Spleen (tissue), 13 donors: ENCODE data around the gene CCDC83. TPM values are rescaled to one million over a fixed set of nuclear protein-coding genes. Genes with fewer than 3 reads are reported as not detected.
A peak's percentile ranks its signal among the peaks of the same experiment; 100 is the strongest.

ENCODE experiments used
- DNase-seq: peaks from one replicate; pipeline ENCODE4 v3.0.0-alpha.2; 2020
- H3K27ac ChIP-seq, 8 donors: fragments of 200-600 bp; sonication (generic) in 7 of 8; 1 replicate in 4 of 8; 2 replicates in 4 of 8; pipeline versions ENCODE4 v1.5.0 to v1.8.0; 2016 to 2021; ENCODE audit warnings: inconsistent platforms in 4 of 8, mild to moderate bottlenecking in 4 of 8, moderate library complexity in 1 of 8
- H3K27me3 ChIP-seq, 7 donors: fragments of 200-600 bp; sonication (generic) in 6 of 7; replicated peaks in 1 of 7; 1 replicate in 4 of 7; 2 replicates in 3 of 7; pipeline versions ENCODE4 v1.5.0 to v1.8.0; 2016 to 2021; ENCODE audit warnings: inconsistent platforms in 3 of 7, mild to moderate bottlenecking in 1 of 7
- H3K36me3 ChIP-seq, 6 donors: fragments of 200-600 bp; sonication (generic) in 5 of 6; 1 replicate in 4 of 6; 2 replicates in 2 of 6; pipeline versions ENCODE4 v1.5.0 to v1.8.0; 2016 to 2021; ENCODE audit warnings: inconsistent platforms in 2 of 6
- H3K4me1 ChIP-seq, 6 donors: fragments of 200-600 bp; sonication (generic) in 5 of 6; 1 replicate in 3 of 6; 2 replicates in 3 of 6; pipeline versions ENCODE4 v1.5.0 to v1.8.0; 2016 to 2021; ENCODE audit warnings: inconsistent platforms in 3 of 6
- H3K4me3 ChIP-seq, 8 donors: fragments of 200-600 bp; sonication (generic) in 7 of 8; 1 replicate in 4 of 8; 2 replicates in 4 of 8; pipeline versions ENCODE4 v1.5.0 to v1.8.0; 2016 to 2021; ENCODE audit warnings: inconsistent platforms in 4 of 8, mild to moderate bottlenecking in 4 of 8, moderate library complexity in 2 of 8
- H3K9me3 ChIP-seq, 8 donors: fragments of 200-600 bp; sonication (generic) in 7 of 8; 1 replicate in 4 of 8; 2 replicates in 4 of 8; pipeline versions ENCODE4 v1.5.0 to v1.8.0; 2016 to 2021; ENCODE audit warnings: inconsistent platforms in 4 of 8
- CTCF ChIP-seq, 11 experiments: fragments of 200-600 bp in 7 of 11; fragments of 450-650 bp in 4 of 11; sonication (generic) in 4 of 11; IDR thresholded peaks in 8 of 11; conservative IDR thresholded peaks in 3 of 11; 1 replicate in 7 of 11; 2 replicates in 4 of 11; pipeline versions ENCODE4 v1.4.0 to v1.8.0; 2016 to 2021; ENCODE audit warnings: antibody characterized with exemption in 11 of 11, inconsistent platforms in 4 of 11, mild to moderate bottlenecking in 1 of 11
- POLR2A ChIP-seq, 3 donors: fragments of 450-650 bp; IDR thresholded peaks; one replicate each; pipeline ENCODE4 v1.5.1; 2017; ENCODE audit warnings: antibody characterized with exemption in 3 of 3, mild to moderate bottlenecking in 1 of 3
- POLR2AphosphoS5 ChIP-seq, 3 donors: sonication (generic); formaldehyde crosslinking; IDR thresholded peaks; one replicate each; pipeline ENCODE4 v1.5.1; 2017; ENCODE audit warnings: antibody characterized with exemption in 3 of 3
- WGBS, 5 donors: extraction: QIAGEN DNeasy Blood & Tissue Kit in 3 of 5; methylation state at CpG; one replicate each; pipeline versions ENCODE4 v1.1.5 to v1.1.7; 2013 to 2018; 5-methylcytosine and 5-hydroxymethylcytosine counted together
- intact Hi-C: fragments of 100-400 bp; cut with DNase I; formaldehyde crosslinking; loops from one replicate; pipeline ENCODE4 v1.15.0; 2023; ENCODE audit warnings: low total_unique reads
- long read RNA-seq, 2 donors: transcript quantifications; one replicate each; lab custom pipeline, GENCODE V29; 2026
- polyA plus RNA-seq, 3 donors: library from polyadenylated mRNA; stranded (reverse); fragments of 200-250 nt; gene quantifications; one replicate each; pipeline ENCODE4 v1.2.1, GENCODE V29; 2013
- total RNA-seq, 7 donors: library from RNA; depleted of rRNA in 3 of 7; stranded (reverse); fragments of >200 nt in 3 of 7; fragmentation: NEBNext Ultra II Directional in 4 of 7; extraction: Animal tissue kit (Norgen Biotek cat#: 25700) in 4 of 7; gene quantifications; one replicate each; pipeline versions ENCODE4 v1.1.0 to v1.2.1, GENCODE V29; 2016 to 2021
- donor health status: healthy with polysubstance abuse.
- donor health status: DM: no; HTN: no; CAD: no; lungs with moderate emphysema.
- donor health status: DM: no; HTN: no; CAD: no.
- donor health status: Bipolar disorder and iron deficiency.
- donor health status: healthy.
- donor health status: DM: no; HTN: no; CAD: no.
- donor health status: DM: yes; HTN: yes; CAD: no.

Gene CCDC83
- total RNA-seq (not detected), polyA plus RNA-seq (not detected)
- long read RNA-seq, donor 1 = 0 reads
- long read RNA-seq, donor 2 = 0 reads

GRCh38 chr11:85855341-85855656 lies at the start of gene CCDC83:
CCDC83 (plus strand) TSS chr11:85855383; CDS start chr11:85865124, 9,741 bp downstream.
- WGBS, 5 donors = 39 to 51% (median 41%) methylated on average over 13 of the region's 13 CpGs
- H3K4me1 ChIP-seq = peaks cover 6 to 20% (median 14%) of the 10 kb centered on the region in 6 donors
- H3K9me3 ChIP-seq = peaks cover 0 to 4% (median 0%) of the 10 kb centered on the region in 8 donors
- H3K27me3 ChIP-seq = no peaks in the 10 kb centered on the region
- intact Hi-C loops = no loop called here
- no peaks in the 10 kb centered on the region for H3K36me3 ChIP-seq
- TF ChIP-seq POLR2A (IDR thresholded peaks at IDR 0.05) = no peak
- TF ChIP-seq CTCF (IDR thresholded peaks at IDR 0.05 in 8 of 11, conservative IDR thresholded peaks at IDR 0.05 in 3 of 11) = no peak
- no peak for TF ChIP-seq POLR2AphosphoS5 (IDR thresholded peaks at IDR 0.05)
- H3K27ac ChIP-seq = peak within 1 kb of the TSS; percentile 74 to 91 (median 86)
- DNase-seq = no peak
- peak within 1 kb of the TSS; percentile 30 to 77 (median 46) for H3K4me3 ChIP-seq

GRCh38 chr11:85805387-85805786 lies 49.8 kb upstream of the CCDC83 start:
- no peak for TF ChIP-seq POLR2A (IDR thresholded peaks at IDR 0.05)
- TF ChIP-seq CTCF (IDR thresholded peaks at IDR 0.05 in 8 of 11, conservative IDR thresholded peaks at IDR 0.05 in 3 of 11) = no peak
- TF ChIP-seq POLR2AphosphoS5 (IDR thresholded peaks at IDR 0.05) = no peak
- WGBS, 5 donors = 69 to 91% (median 84%) methylated on average over 1 of the region's 1 CpG
- intact Hi-C loops = no loop called here
- Histone ChIP-seq H3K27ac (no peak overlapping the region), H3K4me1 (peaks cover 7 to 16% (median 10%) of the 10 kb centered on the region in 6 donors), H3K36me3 (no peaks in the 10 kb centered on the region), H3K27me3 (peaks cover 0 to 7% (median 4%) of the 10 kb centered on the region in 7 donors), H3K4me3 (no peak overlapping the region), H3K9me3 (no peaks in the 10 kb centered on the region)
- DNase-seq = no peak

- no peak for DNase-seq
- Histone ChIP-seq H3K36me3 (no peaks in the 10 kb centered on the region), H3K4me3 (no peak overlapping the region), H3K9me3 (no peaks in the 10 kb centered on the region), H3K27me3 (peaks cover 0 to 13% (median 9%) of the 10 kb centered on the region in 7 donors), H3K27ac (no peak overlapping the region), H3K4me1 (peaks cover 7 to 22% (median 15%) of the 10 kb centered on the region in 6 donors)
- intact Hi-C loops = no loop called here
- TF ChIP-seq POLR2AphosphoS5 (IDR thresholded peaks at IDR 0.05) (no peak), POLR2A (IDR thresholded peaks at IDR 0.05) (no peak), CTCF (IDR thresholded peaks at IDR 0.05 in 8 of 11, conservative IDR thresholded peaks at IDR 0.05 in 3 of 11) (no peak)
Observed at GRCh38 chr11:85806016-85806415, 49.2 kb upstream of the CCDC83 start.

GRCh38 chr11:85806876-85807275 lies 48.3 kb upstream of the CCDC83 start:
- Histone ChIP-seq H3K4me1 (peaks cover 7 to 30% (median 22%) of the 10 kb centered on the region in 6 donors), H3K4me3 (no peak overlapping the region), H3K9me3 (no peaks in the 10 kb centered on the region), H3K27ac (no peak overlapping the region), H3K27me3 (peaks cover 0 to 22% (median 14%) of the 10 kb centered on the region in 7 donors), H3K36me3 (no peaks in the 10 kb centered on the region)
- DNase-seq = no peak
- TF ChIP-seq POLR2A (IDR thresholded peaks at IDR 0.05) (no peak), CTCF (IDR thresholded peaks at IDR 0.05 in 8 of 11, conservative IDR thresholded peaks at IDR 0.05 in 3 of 11) (no peak), POLR2AphosphoS5 (IDR thresholded peaks at IDR 0.05) (no peak)
- 75 to 96% (median 88%) methylated on average over 2 of the region's 2 CpGs for WGBS, 5 donors
- intact Hi-C loops = no loop called here
